ENCODE data around the gene INPP4A. TPM values are rescaled to one million over a fixed set of nuclear protein-coding genes. Genes with fewer than 3 reads are reported as not detected.
"Not testable (repeated sequence)": the region's sequence is repeated elsewhere in the genome, so short reads cannot be mapped to it uniquely, and the experiment has no call there.

INPP4A gene
- total and polyA plus RNA-seq, 2 experiments from 2014 or later: 7.9 to 13.1 TPM

DNA sequence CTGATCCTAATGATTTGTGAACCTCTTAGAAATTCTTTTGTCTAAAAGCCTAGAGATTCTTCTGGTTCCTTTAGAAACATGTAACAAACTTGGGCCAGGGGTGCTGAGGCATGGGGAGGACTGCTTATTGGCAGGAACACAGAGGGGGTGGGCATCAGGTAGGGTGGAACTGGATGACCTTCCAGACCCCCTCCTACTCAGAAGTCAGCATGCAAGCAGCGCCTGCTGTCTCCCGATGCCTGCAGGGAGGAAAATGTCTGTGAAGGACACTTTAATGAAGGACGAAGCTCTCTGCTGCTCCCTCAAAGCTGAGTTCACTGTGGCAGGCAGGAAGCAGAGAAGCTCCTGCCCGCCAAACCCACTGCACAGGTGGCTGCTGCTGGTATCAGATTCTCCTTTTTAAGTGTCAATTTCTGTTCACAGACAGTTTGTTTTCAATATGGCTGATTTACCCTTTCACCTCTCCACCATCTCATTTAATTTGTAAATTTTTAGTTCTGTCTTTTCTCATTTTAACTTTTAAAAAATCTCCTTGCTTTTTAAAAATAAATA is 144.3 kb downstream of the INPP4A start:
- 62% methylated on average over 4 of the region's 4 CpGs for WGBS (ENCODE audit: low lambda C conversion rate, missing lambda C conversion rate)
- Histone ChIP-seq H3K4me3 (no peak overlapping the region), H3K4me2 (no peak overlapping the region), H3K4me1 (ENCODE audit: insufficient read depth) (peaks cover 5% of the 10 kb centered on the region), H3K27me3 (no peaks in the 10 kb centered on the region), H3K9me2 (replicated peaks; ENCODE audit: insufficient read depth) (no peaks in the 10 kb centered on the region), H3K27ac (no peak overlapping the region), H3K36me3 (replicated peaks; ENCODE audit: insufficient read depth, low read depth) (no peaks in the 10 kb centered on the region), H3K79me2 (no peaks in the 10 kb centered on the region), H2AFZ (no peak overlapping the region), H4K20me1 (ENCODE audit: insufficient read depth, poor library complexity, severe bottlenecking) (no peaks in the 10 kb centered on the region), H3K9me3 (ENCODE audit: low read depth) (no peaks in the 10 kb centered on the region)
- TF ChIP-seq EZH2phosphoT487 (IDR thresholded peaks at IDR 0.05; ENCODE audit: low read depth, severe bottlenecking, unreplicated experiment): no peak
- TF ChIP-seq EZH2 (IDR thresholded peaks at IDR 0.05; ENCODE audit: borderline replicate concordance): no peak
- TF ChIP-seq, protein P1, sequence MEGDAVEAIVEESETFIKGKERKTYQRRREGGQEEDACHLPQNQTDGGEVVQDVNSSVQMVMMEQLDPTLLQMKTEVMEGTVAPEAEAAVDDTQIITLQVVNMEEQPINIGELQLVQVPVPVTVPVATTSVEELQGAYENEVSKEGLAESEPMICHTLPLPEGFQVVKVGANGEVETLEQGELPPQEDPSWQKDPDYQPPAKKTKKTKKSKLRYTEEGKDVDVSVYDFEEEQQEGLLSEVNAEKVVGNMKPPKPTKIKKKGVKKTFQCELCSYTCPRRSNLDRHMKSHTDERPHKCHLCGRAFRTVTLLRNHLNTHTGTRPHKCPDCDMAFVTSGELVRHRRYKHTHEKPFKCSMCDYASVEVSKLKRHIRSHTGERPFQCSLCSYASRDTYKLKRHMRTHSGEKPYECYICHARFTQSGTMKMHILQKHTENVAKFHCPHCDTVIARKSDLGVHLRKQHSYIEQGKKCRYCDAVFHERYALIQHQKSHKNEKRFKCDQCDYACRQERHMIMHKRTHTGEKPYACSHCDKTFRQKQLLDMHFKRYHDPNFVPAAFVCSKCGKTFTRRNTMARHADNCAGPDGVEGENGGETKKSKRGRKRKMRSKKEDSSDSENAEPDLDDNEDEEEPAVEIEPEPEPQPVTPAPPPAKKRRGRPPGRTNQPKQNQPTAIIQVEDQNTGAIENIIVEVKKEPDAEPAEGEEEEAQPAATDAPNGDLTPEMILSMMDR (IDR thresholded peaks at IDR 0.05; ENCODE audit: poor library complexity): no peak
- DNase-seq (ENCODE audit: low spot score): no peak

DNA sequence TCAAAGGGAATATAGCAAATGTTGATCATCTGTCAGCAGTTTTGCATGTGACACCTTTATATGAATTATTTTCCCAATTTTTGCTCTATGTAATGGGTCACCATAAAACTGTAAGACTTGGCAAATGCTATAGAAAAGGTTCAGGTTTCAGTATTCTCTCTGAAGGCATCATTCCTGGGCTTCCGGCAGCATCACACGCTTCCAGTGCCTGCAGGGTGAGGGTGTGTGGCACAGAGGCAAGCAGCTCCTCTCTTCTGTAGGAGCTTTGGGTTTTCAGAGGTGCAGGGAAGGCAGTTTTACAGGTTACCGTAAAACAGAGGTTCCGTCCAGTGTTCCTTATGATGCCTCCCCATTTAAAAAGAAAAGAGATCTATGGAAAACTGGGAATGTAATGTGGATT is 144.8 kb downstream of the INPP4A start:
- Histone ChIP-seq H3K27ac (no peak overlapping the region), H3K4me3 (no peak overlapping the region), H3K4me2 (no peak overlapping the region), H3K27me3 (no peaks in the 10 kb centered on the region), H2AFZ (no peak overlapping the region), H3K4me1 (ENCODE audit: insufficient read depth) (peaks cover 4% of the 10 kb centered on the region), H3K79me2 (no peaks in the 10 kb centered on the region), H3K9me3 (ENCODE audit: low read depth) (no peaks in the 10 kb centered on the region), H4K20me1 (ENCODE audit: insufficient read depth, poor library complexity, severe bottlenecking) (no peaks in the 10 kb centered on the region), H3K36me3 (replicated peaks; ENCODE audit: insufficient read depth, low read depth) (no peaks in the 10 kb centered on the region), H3K9me2 (replicated peaks; ENCODE audit: insufficient read depth) (no peaks in the 10 kb centered on the region)
- 93% methylated on average over 4 of the region's 4 CpGs for WGBS (ENCODE audit: low lambda C conversion rate, missing lambda C conversion rate)
- TF ChIP-seq EZH2phosphoT487 (IDR thresholded peaks at IDR 0.05; ENCODE audit: low read depth, severe bottlenecking, unreplicated experiment): no peak
- no peak for DNase-seq (ENCODE audit: low spot score)

DNA sequence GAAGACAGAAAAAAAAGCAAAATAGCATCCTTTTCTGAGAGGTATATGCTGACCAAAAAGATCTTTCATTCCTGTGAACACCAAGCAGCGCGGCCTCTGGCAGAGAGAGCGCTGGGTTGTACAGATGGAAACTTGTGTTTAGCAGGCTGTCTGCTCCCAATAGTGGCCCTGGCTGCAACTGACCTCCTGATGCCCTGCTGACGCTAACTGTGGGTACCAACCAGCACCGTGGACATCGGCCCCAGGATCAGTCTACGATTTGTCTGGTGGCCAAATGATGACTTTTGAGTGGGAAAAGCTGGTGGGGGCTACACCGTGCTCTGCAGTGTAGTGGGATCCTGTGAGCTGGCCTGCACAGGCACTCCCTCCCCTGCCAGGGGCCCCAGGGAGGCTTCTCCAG is 147.9 kb downstream of the INPP4A start:
- H3K36me3 ChIP-seq (replicated peaks; ENCODE audit: insufficient read depth, low read depth): no peaks in the 10 kb centered on the region
- TF ChIP-seq EZH2phosphoT487 (IDR thresholded peaks at IDR 0.05; ENCODE audit: low read depth, severe bottlenecking, unreplicated experiment): no peak
- TF ChIP-seq, protein P1 (IDR thresholded peaks at IDR 0.05; ENCODE audit: poor library complexity): no peak
- no peak overlapping the region for H3K27ac ChIP-seq
- no peak overlapping the region for H2AFZ ChIP-seq
- H4K20me1 ChIP-seq (ENCODE audit: insufficient read depth, poor library complexity, severe bottlenecking): no peaks in the 10 kb centered on the region
- H3K79me2 ChIP-seq: no peaks in the 10 kb centered on the region
- no peaks in the 10 kb centered on the region for H3K9me2 ChIP-seq (replicated peaks; ENCODE audit: insufficient read depth)
- no peak for DNase-seq (ENCODE audit: low spot score)
- H3K4me3 ChIP-seq: no peak overlapping the region
- no peaks in the 10 kb centered on the region for H3K4me1 ChIP-seq (ENCODE audit: insufficient read depth)
- H3K9me3 ChIP-seq (ENCODE audit: low read depth): no peaks in the 10 kb centered on the region
- 98% methylated on average over 8 of the region's 8 CpGs for WGBS (ENCODE audit: low lambda C conversion rate, missing lambda C conversion rate)
- H3K27me3 ChIP-seq: no peaks in the 10 kb centered on the region
- no peak overlapping the region for H3K4me2 ChIP-seq

DNA sequence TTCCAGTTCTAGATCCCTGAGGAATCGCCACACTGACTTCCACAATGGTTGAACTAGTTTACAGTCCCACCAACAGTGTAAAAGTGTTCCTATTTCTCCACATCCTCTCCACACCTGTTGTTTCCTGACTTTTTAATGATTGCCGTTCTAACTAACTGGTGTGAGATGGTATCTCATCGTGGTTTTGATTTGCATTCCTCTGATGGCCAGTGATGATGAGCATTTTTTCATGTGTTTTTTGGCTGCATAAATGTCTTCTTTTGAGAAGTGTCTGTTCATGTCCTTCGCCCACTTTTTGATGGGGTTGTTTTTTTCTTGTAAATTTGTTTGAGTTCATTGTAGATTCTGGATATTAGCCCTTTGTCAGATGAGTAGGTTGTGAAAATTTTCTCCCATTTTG is 150.0 kb downstream of the INPP4A start:
- H3K79me2 ChIP-seq; H3K36me3 ChIP-seq (replicated peaks; ENCODE audit: insufficient read depth, low read depth); H3K27me3 ChIP-seq; H4K20me1 ChIP-seq (ENCODE audit: insufficient read depth, poor library complexity, severe bottlenecking); H3K9me3 ChIP-seq (ENCODE audit: low read depth); H3K4me1 ChIP-seq (ENCODE audit: insufficient read depth); H2AFZ ChIP-seq; H3K9me2 ChIP-seq (replicated peaks; ENCODE audit: insufficient read depth); H3K4me2 ChIP-seq; H3K4me3 ChIP-seq; DNase-seq (ENCODE audit: low spot score); H3K27ac ChIP-seq: not testable (repeated sequence)
- WGBS (ENCODE audit: low lambda C conversion rate, missing lambda C conversion rate): 97% methylated on average over 2 of the region's 4 CpGs

Measured in hepatocyte (in vitro differentiated cells).